HFFc6 (cell line): ENCODE measurements around the gene JMY. TPM values are rescaled to one million over a fixed set of nuclear protein-coding genes. Genes with fewer than 3 reads are reported as not detected.

ENCODE experiments used
- DNase-seq: peaks from one replicate; pipeline ENCODE4 v3.0.0-alpha.2; 2018
- H3K27ac Mint-ChIP-seq: 2 replicates; pipeline ENCODE4 v1.8.0; 2020; ENCODE audit warnings: mild to moderate bottlenecking, mixed read lengths
- H3K27me3 Mint-ChIP-seq: 2 replicates; pipeline ENCODE4 v1.8.0; 2021; ENCODE audit warnings: mild to moderate bottlenecking, moderate library complexity, mixed read lengths; ENCODE audit not compliant: insufficient read depth
- H3K36me3 Mint-ChIP-seq: 2 replicates; pipeline ENCODE4 v1.8.0; 2021; ENCODE audit warnings: low read depth, mixed read lengths
- H3K4me1 Mint-ChIP-seq: 2 replicates; pipeline ENCODE4 v1.8.0; 2020; ENCODE audit warnings: low read depth, mixed read lengths
- H3K4me3 Mint-ChIP-seq: 2 replicates; pipeline ENCODE4 v1.8.0; 2020; ENCODE audit warnings: mild to moderate bottlenecking, moderate library complexity, mixed read lengths
- H3K9me3 Mint-ChIP-seq: 2 replicates; pipeline ENCODE4 v1.8.0; 2020; ENCODE audit warnings: mild to moderate bottlenecking, mixed read lengths
- long read RNA-seq: library from polyadenylated mRNA; unstranded; transcript quantifications from one replicate; pipeline ENCODE4 v2.0.0, GENCODE V29; 2019
- total RNA-seq, 6 experiments: library from RNA; stranded (reverse); fragmentation: NEBNext Ultra II Directional; extraction: Animal tissue kit (Norgen Biotek cat#: 25700); gene quantifications; 2 replicates in 1 of 6; 3 replicates in 5 of 6; pipeline ENCODE4 v1.2.3, GENCODE V29; 2021
- TF ChIP-seq, protein P1 (sequence below): fragments of 200-600 bp; sonication (generic); IDR thresholded peaks from 2 replicates; pipeline ENCODE4 v1.5.0; 2021; ENCODE audit warnings: antibody characterized with exemption, mild to moderate bottlenecking

The JMY gene, protein sequence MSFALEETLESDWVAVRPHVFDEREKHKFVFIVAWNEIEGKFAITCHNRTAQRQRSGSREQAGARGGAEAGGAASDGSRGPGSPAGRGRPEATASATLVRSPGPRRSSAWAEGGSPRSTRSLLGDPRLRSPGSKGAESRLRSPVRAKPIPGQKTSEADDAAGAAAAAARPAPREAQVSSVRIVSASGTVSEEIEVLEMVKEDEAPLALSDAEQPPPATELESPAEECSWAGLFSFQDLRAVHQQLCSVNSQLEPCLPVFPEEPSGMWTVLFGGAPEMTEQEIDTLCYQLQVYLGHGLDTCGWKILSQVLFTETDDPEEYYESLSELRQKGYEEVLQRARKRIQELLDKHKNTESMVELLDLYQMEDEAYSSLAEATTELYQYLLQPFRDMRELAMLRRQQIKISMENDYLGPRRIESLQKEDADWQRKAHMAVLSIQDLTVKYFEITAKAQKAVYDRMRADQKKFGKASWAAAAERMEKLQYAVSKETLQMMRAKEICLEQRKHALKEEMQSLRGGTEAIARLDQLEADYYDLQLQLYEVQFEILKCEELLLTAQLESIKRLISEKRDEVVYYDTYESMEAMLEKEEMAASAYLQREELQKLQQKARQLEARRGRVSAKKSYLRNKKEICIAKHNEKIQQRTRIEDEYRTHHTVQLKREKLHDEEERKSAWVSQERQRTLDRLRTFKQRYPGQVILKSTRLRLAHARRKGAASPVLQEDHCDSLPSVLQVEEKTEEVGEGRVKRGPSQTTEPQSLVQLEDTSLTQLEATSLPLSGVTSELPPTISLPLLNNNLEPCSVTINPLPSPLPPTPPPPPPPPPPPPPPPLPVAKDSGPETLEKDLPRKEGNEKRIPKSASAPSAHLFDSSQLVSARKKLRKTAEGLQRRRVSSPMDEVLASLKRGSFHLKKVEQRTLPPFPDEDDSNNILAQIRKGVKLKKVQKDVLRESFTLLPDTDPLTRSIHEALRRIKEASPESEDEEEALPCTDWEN
- 1 to 10 TPM; 5.0 to 9.7 (median 5.6) TPM for total RNA-seq
- long read RNA-seq, partial matches to known transcripts, result 2 of 6 reads
- long read RNA-seq, other reads (novel, unspliced or antisense), result 4 of 6 reads

DNA sequence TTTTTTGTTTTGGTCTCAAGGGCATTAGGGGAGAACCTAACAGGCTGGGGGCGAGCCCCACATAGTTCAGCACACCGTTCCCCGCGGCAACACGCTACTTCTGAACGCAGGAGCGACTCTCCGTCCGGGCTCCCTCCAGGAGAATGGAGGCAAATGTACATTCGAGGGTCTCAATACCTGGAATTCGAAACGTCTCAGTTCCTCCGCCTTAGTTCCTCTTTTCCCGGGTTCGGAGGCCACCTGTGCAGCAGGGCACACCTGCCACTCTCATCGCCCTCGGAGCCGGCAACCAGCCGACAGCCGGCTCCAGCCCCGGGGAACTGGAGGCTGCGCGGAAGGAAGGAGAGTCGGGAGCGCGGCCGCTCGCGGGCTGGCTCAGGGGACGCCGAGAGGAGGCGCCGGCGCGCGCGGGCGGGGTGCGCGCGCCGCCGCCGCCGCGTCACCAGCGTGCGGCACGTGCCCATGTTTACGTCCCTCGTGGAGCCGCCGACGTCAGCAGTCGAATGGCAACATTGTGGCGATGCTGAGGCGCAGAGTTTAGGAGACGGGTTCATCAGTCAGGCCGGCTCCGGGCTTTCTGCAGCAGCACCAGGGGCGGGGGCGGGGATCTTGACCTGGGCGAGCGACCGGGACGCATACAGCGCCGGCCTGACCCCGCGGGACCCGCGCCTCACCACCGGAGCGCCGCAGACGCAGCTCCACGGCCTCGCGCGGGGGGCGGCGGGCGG, at the start of gene JMY:
TSS of gene JMY (plus strand) at position 498 of the 728 bp plus-strand sequence. CDS start 520 bp downstream, outside the sequence.
- TF ChIP-seq, protein P1, sequence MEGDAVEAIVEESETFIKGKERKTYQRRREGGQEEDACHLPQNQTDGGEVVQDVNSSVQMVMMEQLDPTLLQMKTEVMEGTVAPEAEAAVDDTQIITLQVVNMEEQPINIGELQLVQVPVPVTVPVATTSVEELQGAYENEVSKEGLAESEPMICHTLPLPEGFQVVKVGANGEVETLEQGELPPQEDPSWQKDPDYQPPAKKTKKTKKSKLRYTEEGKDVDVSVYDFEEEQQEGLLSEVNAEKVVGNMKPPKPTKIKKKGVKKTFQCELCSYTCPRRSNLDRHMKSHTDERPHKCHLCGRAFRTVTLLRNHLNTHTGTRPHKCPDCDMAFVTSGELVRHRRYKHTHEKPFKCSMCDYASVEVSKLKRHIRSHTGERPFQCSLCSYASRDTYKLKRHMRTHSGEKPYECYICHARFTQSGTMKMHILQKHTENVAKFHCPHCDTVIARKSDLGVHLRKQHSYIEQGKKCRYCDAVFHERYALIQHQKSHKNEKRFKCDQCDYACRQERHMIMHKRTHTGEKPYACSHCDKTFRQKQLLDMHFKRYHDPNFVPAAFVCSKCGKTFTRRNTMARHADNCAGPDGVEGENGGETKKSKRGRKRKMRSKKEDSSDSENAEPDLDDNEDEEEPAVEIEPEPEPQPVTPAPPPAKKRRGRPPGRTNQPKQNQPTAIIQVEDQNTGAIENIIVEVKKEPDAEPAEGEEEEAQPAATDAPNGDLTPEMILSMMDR, result no peak; the same call in 1 of the 2 replicates
- H3K4me3 Mint-ChIP-seq, result peak within 1 kb of the TSS; percentile 99
- H3K27ac Mint-ChIP-seq, result peak within 1 kb of the TSS; percentile 79
- peaks cover 26% of the 10 kb centered on the region for H3K4me1 Mint-ChIP-seq
- no peaks in the 10 kb centered on the region for H3K27me3 Mint-ChIP-seq
- no peaks in the 10 kb centered on the region for H3K9me3 Mint-ChIP-seq
- peak; percentile 63 for DNase-seq
- H3K36me3 Mint-ChIP-seq, result no peaks in the 10 kb centered on the region

DNA sequence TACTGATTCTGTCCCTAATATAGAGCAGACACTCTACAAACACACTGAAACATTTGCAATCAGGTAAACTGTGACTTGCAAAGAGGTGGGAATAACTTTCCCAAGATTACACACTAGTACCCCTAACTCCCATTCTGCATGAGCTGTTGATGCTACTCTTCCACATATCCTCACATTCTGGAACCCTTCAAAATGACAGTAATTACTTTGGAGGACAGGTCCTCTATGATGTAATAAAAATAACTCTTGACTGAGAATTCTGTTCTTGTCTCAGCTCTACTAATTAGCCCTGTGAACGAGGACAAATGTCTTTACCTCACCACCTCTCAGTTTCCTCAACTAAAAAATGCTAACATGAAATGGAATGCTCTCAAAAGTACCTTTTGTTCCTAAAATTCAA, 49.5 kb upstream of the JMY start:
- Mint-ChIP-seq H3K4me3 (no peak overlapping the region), H3K27me3 (0 out of 2 replicates have a peak, but pooled peaks cover 1% of the 10 kb centered on the region), H3K4me1 (peaks cover 7% of the 10 kb centered on the region), H3K36me3 (no peaks in the 10 kb centered on the region), H3K27ac (no peak overlapping the region), H3K9me3 (no peaks in the 10 kb centered on the region)
- TF ChIP-seq, protein P1, result no peak
- no peak for DNase-seq

DNA sequence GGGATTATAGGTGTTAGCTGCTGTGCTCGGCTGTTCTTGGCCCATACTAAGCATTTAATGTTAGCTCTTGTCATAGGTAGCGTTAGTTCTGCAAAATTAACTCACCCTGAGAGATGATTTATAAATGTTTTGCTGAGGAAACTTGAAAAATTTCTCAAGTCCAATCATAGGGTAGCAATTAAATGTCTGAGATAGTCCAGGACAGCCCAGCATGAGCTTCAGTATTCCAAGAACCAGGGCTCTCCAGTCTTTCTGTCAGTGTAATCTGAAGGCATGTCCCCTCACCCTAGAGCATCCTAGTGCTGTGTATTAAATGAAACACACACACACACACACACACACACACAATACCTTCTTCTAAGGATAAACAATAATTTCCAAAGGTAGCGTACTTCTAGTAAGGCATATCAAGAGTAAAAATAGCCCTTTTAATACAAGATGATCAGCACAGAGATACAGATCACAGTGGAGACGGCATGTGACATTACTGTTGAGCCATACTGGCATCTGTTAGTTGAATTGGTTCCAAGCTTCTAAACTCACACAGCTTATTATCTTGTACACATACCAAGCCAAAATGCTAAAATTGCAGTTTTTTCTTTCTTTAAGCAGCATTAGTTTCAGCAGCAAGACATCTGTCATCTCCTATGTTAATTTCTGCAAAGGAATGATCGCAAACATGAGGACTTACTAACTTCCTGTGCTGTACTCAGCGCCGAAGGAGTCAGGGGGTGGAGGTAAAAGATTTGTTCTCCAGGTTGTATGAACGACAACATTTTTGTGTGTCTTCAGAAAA, 46.3 kb upstream of the JMY start:
- Mint-ChIP-seq H3K9me3 (no peaks in the 10 kb centered on the region), H3K4me1 (peaks cover 11% of the 10 kb centered on the region), H3K4me3 (no peak overlapping the region), H3K27me3 (no peaks in the 10 kb centered on the region), H3K36me3 (no peaks in the 10 kb centered on the region), H3K27ac (no peak overlapping the region)
- TF ChIP-seq, protein P1, result no peak
- peak; percentile 15 for DNase-seq

DNA sequence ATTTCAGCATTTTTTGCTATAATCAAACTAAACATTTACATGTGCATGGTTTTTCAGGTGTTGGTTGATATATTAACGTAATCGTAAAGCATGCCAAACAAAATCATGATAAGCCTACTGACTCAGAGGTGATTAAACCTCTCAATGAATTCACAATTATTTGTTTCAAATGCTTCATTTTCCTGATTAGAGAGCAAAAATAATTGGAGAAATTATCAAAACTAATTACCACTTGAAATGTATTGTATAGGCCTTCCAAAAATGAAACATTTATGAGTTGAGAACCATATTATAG, 45.7 kb upstream of the JMY start:
- TF ChIP-seq, protein P1, result no peak
- Mint-ChIP-seq H3K9me3 (no peaks in the 10 kb centered on the region), H3K36me3 (no peaks in the 10 kb centered on the region), H3K4me1 (peaks cover 11% of the 10 kb centered on the region), H3K4me3 (no peak overlapping the region), H3K27me3 (no peaks in the 10 kb centered on the region; the same call in 1 of the 2 replicates), H3K27ac (no peak overlapping the region)
- no peak for DNase-seq
